Body of pancreas (tissue), 4 donors: ENCODE results near the gene MRFAP1L1. TPM values are rescaled to one million over a fixed set of nuclear protein-coding genes. Genes with fewer than 3 reads are reported as not detected.
"Not testable (repeated sequence)": the region's sequence is repeated elsewhere in the genome, so short reads cannot be mapped to it uniquely, and the experiment has no call there.

Experiments
- ATAC-seq: fragments of 150-250 bp; one replicate; pipeline ENCODE4 v1.9.1; 2016
- DNase-seq, 4 donors: peaks; one replicate each; pipeline ENCODE4 v3.0.0-alpha.2; 2019
- H3K27ac ChIP-seq, 4 donors: fragments of 200-600 bp; sonication (generic); 1 replicate in 3 of 4; 2 replicates in 1 of 4; pipeline versions ENCODE4 v1.5.1 to v1.6.1; 2016 to 2019; ENCODE audit warnings: mild to moderate bottlenecking in 1 of 4, mixed read lengths in 1 of 4, moderate library complexity in 1 of 4
- H3K27me3 ChIP-seq, 2 donors: fragments of 200-600 bp; sonication (generic); one replicate each; pipeline ENCODE4 v1.6.0; 2016; ENCODE audit warnings: mild to moderate bottlenecking in 1 of 2
- H3K36me3 ChIP-seq, 2 donors: fragments of 200-600 bp; sonication (generic); replicated peaks in 1 of 2; 2 replicates each; pipeline ENCODE4 v1.5.1; 2016; ENCODE audit warnings: low read depth in 2 of 2; ENCODE audit not compliant: insufficient read depth in 1 of 2
- H3K4me1 ChIP-seq: fragments of 200-600 bp; sonication (generic); one replicate; pipeline ENCODE4 v1.6.0; 2016
- H3K4me3 ChIP-seq, 2 donors: fragments of 200-600 bp; sonication (generic); 1 replicate in 1 of 2; 2 replicates in 1 of 2; pipeline ENCODE4 v1.5.1; 2016 to 2019
- H3K9me3 ChIP-seq, 3 donors: fragments of 200-600 bp; sonication (generic); 1 replicate in 2 of 3; 2 replicates in 1 of 3; pipeline ENCODE4 v1.5.1; 2016
- POLR2A ChIP-seq, 3 donors: fragments of 450-650 bp; IDR thresholded peaks; one replicate each; pipeline ENCODE4 v1.6.1; 2016; ENCODE audit warnings: antibody characterized with exemption in 3 of 3, mild to moderate bottlenecking in 2 of 3
- WGBS, 2 donors: methylation state at CpG; one replicate each; pipeline ENCODE4 v1.1.5; 2017; 5-methylcytosine and 5-hydroxymethylcytosine counted together
- intact Hi-C: fragments of 100-400 bp; cut with DNase I; formaldehyde crosslinking; loops from one replicate; pipeline ENCODE4 v1.15.1; 2023
- total RNA-seq, 2 donors: library from RNA; depleted of rRNA; stranded (reverse); fragments of >200 nt; gene quantifications; one replicate each; pipeline ENCODE4 v1.1.0, GENCODE V29; 2016
- TF ChIP-seq, protein P1 (sequence below), 7 experiments: fragments of 450-650 bp in 4 of 7; fragments of 200-600 bp in 3 of 7; sonication (generic) in 3 of 7; IDR thresholded peaks; one replicate each; pipeline ENCODE4 v1.5.1; 2016 to 2019; ENCODE audit warnings: antibody characterized with exemption in 7 of 7

Gene MRFAP1L1
- total RNA-seq, 2 donors from 2014 or later: 34.3 to 44.1 TPM

DNA sequence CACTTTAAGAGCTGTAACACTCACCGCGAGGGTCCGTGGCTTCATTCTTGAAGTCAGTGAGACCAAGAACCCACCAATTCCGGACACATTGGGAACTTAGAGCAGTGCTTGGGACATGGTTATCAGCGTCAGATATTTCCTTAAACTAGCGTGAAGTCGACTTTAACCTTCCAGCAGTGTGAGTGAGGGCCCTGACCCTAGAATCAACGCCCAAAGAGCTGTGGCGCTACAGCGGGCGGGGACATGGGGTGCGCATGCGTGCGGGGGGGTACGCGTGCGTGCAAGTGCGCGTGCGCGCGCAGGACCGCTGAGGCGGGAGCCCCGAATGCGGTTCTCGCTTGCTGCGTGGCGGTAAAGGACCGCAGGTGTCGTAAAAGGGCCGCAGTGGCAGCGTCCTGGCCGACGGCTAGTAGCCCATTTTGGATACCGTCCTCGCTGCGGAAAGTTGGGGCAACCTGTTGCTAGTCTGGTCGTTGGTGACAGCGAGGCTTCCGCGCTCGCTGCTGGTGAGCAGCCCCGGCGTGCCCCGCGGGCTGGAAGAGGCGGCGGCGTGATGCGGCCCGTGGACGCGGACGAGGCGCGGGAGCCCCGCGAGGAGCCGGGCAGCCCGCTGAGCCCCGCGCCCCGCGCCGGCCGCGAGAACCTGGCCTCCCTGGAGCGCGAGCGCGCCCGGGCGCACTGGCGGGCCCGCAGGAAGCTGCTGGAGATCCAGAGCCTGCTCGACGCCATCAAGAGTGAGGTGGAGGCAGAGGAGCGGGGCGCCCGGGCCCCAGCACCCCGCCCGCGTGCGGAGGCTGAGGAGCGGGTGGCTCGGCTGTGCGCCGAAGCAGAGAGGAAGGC, 35.8 kb downstream of the MRFAP1L1 start:
- peak; percentile 93 to 97 (median 94) for DNase-seq
- intact Hi-C loops: no loop called here
- H3K4me3 ChIP-seq: peak overlapping the region; percentile 5 to 47
- H3K9me3 ChIP-seq: no peaks in the 10 kb centered on the region
- H3K4me1 ChIP-seq: peaks cover 36% of the 10 kb centered on the region
- peak overlapping the region in 3 of 4 donors; percentile 64 to 86 (median 73) for H3K27ac ChIP-seq
- H3K27me3 ChIP-seq: no peaks in the 10 kb centered on the region
- ATAC-seq: peak; percentile 97
- TF ChIP-seq, protein P1, sequence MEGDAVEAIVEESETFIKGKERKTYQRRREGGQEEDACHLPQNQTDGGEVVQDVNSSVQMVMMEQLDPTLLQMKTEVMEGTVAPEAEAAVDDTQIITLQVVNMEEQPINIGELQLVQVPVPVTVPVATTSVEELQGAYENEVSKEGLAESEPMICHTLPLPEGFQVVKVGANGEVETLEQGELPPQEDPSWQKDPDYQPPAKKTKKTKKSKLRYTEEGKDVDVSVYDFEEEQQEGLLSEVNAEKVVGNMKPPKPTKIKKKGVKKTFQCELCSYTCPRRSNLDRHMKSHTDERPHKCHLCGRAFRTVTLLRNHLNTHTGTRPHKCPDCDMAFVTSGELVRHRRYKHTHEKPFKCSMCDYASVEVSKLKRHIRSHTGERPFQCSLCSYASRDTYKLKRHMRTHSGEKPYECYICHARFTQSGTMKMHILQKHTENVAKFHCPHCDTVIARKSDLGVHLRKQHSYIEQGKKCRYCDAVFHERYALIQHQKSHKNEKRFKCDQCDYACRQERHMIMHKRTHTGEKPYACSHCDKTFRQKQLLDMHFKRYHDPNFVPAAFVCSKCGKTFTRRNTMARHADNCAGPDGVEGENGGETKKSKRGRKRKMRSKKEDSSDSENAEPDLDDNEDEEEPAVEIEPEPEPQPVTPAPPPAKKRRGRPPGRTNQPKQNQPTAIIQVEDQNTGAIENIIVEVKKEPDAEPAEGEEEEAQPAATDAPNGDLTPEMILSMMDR (IDR thresholded peaks at IDR 0.05): peak in 1 of 7 experiments; percentile 21
- TF ChIP-seq POLR2A (IDR thresholded peaks at IDR 0.05): peak; percentile 32 to 73 (median 64)
- 1 to 8% methylated on average over 5 to 89 of the region's 89 CpGs for WGBS, 2 donors
- H3K36me3 ChIP-seq: no peaks in the 10 kb centered on the region

DNA sequence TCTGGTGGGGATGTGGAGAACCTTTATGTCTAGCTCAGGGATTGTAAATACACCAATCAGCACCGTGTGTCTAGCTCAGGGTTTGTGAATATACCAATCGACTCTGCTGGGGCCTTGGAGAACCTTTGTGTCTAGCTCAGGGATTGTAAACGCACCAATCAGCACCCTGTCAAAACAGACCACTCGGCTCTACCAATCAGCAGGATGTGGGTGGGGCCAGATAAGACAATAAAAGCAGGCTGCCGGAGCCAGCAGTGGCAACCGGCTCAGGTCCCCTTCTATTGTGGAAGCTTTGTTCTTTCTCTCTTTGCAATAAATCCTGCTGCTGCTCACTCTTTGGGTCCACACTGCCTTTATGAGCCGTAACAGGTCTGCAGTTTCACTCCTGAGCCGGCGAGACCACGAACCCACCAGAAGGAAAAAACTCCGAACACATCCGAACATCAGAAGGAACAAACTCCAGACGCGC, 36.4 kb downstream of the MRFAP1L1 start:
- H3K27me3 ChIP-seq, H3K36me3 ChIP-seq, ATAC-seq, intact Hi-C loops, H3K9me3 ChIP-seq: not testable (repeated sequence)
- peak in 2 of 3 donors; percentile 80 to 85 for TF ChIP-seq POLR2A (IDR thresholded peaks at IDR 0.05)
- Histone ChIP-seq H3K27ac (peak overlapping the region in 3 of 4 donors; percentile 64 to 86 (median 73)), H3K4me3 (peak overlapping the region in 1 of 2 donors; percentile 4), H3K4me1 (peaks cover 36% of the 10 kb centered on the region)
- peak in 2 of 4 donors; percentile 26 to 50 for DNase-seq
- WGBS, 2 donors: 22 to 33% methylated on average over 8 to 14 of the region's 14 CpGs

DNA sequence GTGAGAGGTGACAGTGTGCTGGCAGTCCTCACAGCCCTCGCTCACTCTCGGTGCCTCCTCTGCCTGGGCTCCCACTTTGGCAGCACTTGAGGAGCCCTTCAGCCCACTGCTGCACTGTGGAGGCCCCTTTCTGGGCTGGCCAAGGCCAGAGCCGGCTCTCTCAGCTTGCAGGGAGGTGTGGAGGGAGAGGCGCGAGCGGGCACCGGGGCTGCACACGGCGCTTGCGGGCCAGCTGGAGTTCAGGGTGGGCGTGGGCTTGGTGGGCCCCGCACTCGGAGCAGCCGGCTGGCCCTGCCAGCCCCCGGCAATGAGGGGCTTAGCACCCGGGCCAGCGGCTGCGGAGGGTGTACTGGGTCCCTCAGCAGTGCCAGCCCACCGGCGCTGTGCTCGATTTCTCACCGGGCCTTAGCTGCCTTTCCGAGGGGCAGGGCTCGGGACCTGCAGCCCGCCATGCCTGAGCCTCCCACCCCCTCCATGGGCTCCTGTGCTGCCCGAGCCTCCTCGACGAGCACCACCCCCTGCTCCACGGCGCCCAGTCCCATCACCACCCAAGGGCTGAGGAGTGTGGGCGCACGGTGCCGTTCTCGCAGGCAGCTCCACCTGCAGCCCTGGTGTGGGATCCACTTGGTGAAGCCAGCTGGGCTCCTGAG, 37.0 kb downstream of the MRFAP1L1 start:
- intact Hi-C loops, H3K4me3 ChIP-seq, ATAC-seq, H3K36me3 ChIP-seq, DNase-seq, H3K9me3 ChIP-seq, H3K27ac ChIP-seq, H3K27me3 ChIP-seq: not testable (repeated sequence)
- H3K4me1 ChIP-seq: peaks cover 36% of the 10 kb centered on the region
- 92 to 99% methylated on average over 11 to 28 of the region's 34 CpGs for WGBS, 2 donors

DNA sequence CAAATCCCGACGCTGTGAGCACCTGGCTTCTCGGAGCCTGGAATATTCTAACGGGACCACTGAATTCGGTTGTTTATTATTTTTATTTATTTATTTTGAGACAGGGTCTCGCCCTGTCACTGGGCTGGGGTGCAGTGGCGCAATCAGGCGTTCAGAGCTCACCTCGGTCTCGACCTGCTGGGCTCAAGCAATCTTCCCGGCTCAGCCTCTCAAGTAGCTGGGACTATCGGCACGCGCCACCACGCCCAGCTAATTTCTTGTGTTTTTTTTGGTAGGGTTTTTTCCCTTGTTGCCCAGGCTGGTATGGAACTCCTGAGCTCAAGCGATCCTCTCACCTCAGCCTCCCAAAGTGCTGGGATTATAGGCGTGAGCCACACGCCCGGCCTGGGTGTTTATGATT, 37.5 kb downstream of the MRFAP1L1 start:
- no peaks in the 10 kb centered on the region for H3K36me3 ChIP-seq
- peaks cover 35% of the 10 kb centered on the region for H3K4me1 ChIP-seq
- no peaks in the 10 kb centered on the region for H3K9me3 ChIP-seq
- intact Hi-C loops: no loop called here
- ATAC-seq (no peak), DNase-seq (no peak)
- WGBS, 2 donors: 93 to 98% methylated on average over 19 of the region's 19 CpGs
- TF ChIP-seq, protein P1 (IDR thresholded peaks at IDR 0.05): no peak
- TF ChIP-seq POLR2A (IDR thresholded peaks at IDR 0.05): no peak
- H3K4me3 ChIP-seq: no peak overlapping the region
- no peak overlapping the region for H3K27ac ChIP-seq
- no peaks in the 10 kb centered on the region for H3K27me3 ChIP-seq

DNA sequence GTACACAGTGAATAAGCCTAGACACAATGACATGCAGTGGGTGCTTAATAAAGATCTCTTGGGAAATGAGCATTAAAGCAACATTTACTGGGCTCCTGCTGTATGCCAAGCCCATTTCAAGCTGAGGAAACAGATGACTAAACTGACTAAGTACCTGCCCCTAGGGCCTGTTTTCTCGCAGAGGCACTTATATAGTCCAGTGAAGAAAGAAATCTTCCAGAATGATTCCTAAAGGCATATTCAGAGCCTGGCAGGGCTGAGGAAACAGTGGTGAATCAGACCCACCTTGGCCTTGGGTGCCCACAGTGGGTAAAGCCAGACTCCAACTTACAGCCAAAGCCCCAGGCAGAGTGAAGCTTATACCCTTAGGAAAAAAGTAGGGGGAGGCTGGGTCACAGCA, 38.0 kb downstream of the MRFAP1L1 start:
- TF ChIP-seq POLR2A (IDR thresholded peaks at IDR 0.05): no peak
- TF ChIP-seq, protein P1 (IDR thresholded peaks at IDR 0.05): no peak
- Histone ChIP-seq H3K9me3 (no peaks in the 10 kb centered on the region), H3K4me3 (no peak overlapping the region), H3K27ac (no peak overlapping the region), H3K36me3 (no peaks in the 10 kb centered on the region), H3K27me3 (no peaks in the 10 kb centered on the region), H3K4me1 (peaks cover 30% of the 10 kb centered on the region)
- intact Hi-C loops: no loop called here
- no peak for ATAC-seq
- 89 to 93% methylated on average over 1 of the region's 1 CpG for WGBS, 2 donors
- no peak for DNase-seq
